HG02981 (cell line): ENCODE results near the gene MBD3L2B.
A peak's percentile ranks its signal among the peaks of the same experiment; 100 is the strongest.
"Not testable (repeated sequence)": the region's sequence is repeated elsewhere in the genome, so short reads cannot be mapped to it uniquely, and the experiment has no call there.

Experiments
- ATAC-seq: cut with Tn5 transposase; IDR thresholded peaks from one replicate; pipeline ENCODE4 v1.9.1; 2021; ENCODE audit warnings: mild to moderate bottlenecking, moderate library complexity; ENCODE audit not compliant: unreplicated experiment

Gene MBD3L2B

DNA sequence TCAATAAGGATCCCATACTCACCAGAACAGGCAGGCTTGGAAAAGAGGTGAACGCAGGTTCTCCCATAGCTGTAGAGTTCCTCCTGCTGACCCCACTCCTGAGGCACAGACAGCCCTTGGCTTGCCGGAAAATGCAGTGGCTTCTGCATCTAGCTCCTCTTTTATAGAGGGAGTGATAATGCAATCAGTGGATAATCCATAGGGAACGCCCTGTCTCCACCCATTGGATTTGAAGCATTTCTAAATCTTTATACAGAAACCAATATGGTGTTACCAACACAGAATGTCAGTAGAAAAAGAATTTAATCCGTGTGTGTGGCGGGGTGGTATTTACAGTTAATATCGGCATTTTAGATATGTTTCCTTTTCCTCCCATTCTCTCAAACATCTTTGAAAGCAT is at the start of gene MBD3L2B:
MBD3L2B (minus strand) TSS at position 101 of the 400 bp plus-strand sequence; CDS start at position 67, 34 bp downstream.
- ATAC-seq, result not testable (repeated sequence)

DNA sequence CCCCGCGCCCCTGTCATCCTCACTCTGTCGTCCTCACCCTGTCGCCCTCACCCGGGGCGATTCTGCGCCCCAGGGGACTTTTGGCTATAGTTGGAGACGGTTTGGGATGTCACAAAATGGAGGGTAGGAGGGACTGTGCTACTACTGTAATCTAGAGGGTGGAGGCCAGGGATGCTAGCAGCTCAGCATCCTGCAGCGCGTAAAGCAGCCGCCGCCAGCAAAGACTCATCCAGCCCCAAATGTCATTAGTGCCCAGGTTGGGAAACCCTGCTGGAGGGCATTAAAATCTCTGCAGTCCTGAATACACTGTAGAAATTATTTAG is 48.6 kb upstream of the MBD3L2B start:
- ATAC-seq, result no peak

DNA sequence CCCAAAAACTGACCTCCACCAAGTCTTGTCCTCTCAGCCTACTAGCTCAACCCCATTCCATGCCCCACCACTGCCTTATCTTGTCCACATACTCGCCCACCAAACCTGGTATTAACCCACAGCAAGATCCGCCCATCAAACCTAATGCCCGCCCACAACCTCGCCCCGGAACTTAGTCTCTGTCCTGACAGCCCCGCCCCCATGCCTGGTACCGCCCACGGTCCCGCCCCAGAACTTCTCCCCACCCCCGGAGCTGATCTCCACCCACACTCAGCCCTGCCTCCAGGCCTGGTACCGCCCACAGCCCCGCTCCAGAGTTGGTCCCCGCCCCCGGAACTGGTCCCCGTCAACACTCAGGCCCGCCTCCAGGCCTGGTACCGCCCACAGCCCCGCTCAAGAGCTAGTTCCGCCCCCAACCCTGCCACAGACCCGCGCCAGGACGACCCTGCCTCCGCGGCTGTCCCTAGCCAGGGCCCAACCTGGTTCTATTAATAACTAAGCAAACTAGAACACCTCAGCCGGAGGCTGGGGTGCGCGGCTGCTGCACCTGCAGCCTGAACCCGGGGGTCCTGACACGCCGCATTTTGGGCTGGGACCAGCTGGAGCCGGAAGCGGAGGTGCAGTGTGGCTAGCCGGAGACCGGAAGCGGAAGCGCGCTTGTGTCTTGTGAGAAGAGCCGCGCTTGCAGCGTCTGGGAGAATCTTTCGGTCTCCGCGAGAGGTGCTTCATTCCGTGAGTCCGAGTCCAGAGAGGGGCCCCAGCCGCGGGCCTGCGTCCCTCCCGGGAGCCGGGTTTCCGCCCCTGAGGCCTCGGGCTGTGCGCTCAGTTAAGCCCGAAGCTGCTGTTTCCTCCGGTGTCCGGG is 48.0 kb upstream of the MBD3L2B start, which contains the start of gene ZNF557:
ZNF557 (plus strand) TSS at position 662 of the 862 bp plus-strand sequence. CDS start 5,372 bp downstream, outside the sequence.
- peak; percentile 94 for ATAC-seq

DNA sequence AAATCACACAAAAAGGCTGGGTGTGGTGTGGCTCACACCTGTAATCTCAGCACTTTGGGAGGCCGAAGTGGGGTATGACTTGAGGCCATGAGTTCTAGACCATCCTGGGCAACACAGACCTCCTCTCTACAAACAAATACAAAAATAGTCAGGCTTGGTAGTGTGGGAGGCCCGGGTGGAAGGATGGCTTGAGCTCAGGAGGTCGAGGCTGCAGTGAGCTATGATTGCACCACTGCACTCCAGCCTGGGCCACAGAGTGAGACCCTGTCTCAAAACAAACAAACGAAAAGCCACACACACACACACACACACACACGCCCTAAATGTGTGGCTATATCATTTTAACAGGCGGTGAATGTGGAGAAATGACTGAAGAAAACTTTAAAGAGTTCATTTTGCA is 47.4 kb upstream of the MBD3L2B start:
- ATAC-seq, result no peak

DNA sequence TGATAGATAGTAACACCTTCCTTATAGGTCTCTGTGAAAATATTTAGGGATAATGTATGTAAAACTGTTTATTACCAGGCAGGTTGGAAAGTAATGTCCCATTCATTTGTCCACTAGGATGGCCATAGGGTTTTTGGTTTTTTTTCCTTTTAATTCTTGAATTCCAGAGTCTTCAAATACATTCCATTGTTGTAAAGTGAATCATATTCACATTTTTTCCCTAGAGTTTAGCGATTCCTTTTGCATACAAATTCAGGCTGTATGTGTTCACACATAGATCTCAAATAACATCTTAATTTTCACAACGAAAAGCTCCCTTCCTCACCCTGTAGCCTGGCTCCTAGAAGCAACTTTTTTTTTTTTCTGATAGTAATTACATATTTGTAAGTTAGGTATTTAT is 46.5 kb upstream of the MBD3L2B start:
- ATAC-seq, result no peak

DNA sequence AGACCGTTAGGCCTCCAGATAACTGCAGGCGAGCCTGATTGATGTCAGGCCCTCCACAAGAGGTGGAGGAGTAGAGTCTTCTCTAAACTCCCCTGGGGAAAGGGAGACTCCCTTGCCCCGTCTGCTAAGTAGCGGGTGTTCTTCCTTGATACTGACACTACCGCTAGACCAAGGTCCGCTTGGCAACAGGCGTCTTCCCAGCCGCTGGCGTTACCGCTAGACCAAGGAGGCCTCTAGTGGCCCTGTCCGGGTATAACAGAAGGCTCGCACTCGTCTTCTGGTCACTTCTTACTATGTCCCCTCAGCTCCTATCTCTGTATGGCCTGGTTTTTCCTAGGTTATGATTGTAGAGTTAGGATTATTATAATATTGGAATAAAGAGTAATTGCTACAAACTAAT is 45.9 kb upstream of the MBD3L2B start:
- ATAC-seq, result not testable (repeated sequence)

DNA sequence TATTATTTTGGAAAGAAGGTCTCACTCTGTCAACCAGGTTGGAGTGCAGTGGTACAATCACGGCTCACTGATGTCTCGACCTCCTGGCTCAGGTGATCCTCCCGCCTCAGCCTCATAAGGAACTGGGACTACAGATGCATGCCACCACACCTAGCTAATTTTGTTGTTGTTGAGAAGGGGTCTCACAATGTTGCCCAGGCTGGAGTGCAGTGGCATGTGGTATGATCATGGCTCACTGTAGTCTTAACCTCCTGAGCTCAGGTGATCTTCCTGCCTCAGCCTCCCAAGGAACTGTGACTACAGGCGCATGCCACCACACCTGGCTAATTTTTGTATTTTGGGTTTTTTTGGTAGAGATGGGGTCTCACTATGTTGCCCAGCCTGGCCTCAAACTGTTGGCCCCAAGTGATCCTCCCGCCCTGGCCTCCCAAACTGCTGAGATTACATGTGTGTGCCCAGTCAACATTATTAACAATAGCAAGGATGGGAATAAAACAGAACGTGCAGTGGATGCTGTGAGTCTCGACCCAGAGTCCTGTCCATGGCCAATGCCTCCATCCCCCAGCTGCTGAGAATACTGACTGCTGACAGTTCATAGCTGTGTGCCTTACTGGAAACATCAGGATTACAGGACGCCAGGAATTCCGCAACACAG is 42.7 kb upstream of the MBD3L2B start:
- no peak for ATAC-seq

DNA sequence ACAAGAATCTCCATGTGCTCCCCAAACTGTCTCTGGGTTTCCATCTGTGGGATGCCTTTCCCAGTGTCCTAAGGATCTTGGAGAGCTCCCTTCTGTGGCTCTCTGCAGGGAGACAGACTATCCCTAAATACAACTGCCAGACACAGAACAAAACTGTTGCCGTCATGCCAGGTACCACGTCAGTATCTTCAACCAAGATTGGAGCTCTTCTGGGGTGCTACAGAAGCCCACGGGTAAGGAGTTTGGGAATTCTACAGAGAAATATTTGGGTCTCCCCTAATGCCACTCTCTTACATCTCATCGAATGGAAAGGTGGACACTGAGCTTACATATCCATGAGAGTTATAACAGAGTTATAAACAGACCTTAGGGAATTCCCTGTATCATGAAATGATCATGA is 42.1 kb upstream of the MBD3L2B start:
- no peak for ATAC-seq

DNA sequence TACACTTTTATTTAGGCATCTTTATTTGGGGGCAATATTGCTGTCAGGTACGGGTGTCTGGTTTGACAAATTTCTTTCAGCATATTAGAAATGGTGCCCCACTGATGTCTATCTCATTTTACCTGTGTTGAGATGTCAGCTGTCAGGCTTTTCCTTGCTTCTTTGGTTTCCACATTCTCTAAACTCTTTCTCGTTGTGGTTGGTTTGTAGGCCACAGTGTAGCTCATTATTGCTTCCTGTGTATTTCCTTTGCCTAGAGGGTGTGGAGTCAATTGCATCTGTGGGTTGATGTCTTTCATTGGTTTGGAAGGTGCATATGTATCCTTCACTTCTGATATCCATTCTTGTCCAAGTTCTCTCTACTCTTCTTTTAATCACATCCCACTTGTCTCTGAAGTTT is 38.7 kb upstream of the MBD3L2B start:
- not testable (repeated sequence) for ATAC-seq

DNA sequence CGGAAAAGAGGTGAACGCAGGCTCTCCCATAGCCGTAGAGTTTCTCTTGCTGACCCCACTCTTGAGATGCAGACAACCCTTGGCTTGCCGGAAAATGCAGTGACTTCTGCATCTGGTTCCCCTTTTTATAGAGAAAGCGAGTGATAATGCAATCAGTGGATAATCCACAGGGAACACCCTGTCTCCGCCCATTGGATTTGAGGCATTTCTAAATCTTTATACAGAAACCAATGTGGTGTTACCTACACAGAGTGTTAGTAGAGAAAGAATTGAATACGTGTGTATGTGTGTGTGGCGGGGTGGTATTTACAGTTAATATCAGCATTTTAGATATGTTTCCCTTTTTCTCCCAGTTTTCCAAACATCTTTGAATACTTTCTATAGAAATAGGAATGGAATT is 37.3 kb upstream of the MBD3L2B start, which contains the start of gene MBD3L3:
MBD3L3 (minus strand) TSS at position 101 of the 400 bp plus-strand sequence; CDS start at position 30, 71 bp downstream.
- ATAC-seq, result not testable (repeated sequence)

DNA sequence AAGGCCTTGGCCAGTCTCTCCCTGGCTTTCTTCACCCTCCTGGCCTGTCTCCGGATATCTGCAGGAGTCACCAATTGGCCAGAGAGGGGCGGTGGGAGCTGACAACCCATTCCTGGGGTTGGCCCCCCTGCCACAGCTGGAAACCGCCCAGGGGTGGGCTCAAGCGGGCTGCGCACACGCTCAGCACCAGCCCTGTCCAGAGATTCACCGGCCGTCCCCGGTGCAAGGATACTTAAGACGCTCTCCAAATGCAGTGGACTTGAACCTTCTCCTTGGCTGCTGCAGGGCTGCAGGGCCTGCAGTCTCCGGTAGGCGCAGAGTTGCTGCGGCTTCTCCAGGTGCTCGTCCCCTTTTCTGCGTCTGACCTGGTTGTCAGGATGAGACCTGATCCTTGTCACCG is 35.1 kb upstream of the MBD3L2B start:
- ATAC-seq, result not testable (repeated sequence)

DNA sequence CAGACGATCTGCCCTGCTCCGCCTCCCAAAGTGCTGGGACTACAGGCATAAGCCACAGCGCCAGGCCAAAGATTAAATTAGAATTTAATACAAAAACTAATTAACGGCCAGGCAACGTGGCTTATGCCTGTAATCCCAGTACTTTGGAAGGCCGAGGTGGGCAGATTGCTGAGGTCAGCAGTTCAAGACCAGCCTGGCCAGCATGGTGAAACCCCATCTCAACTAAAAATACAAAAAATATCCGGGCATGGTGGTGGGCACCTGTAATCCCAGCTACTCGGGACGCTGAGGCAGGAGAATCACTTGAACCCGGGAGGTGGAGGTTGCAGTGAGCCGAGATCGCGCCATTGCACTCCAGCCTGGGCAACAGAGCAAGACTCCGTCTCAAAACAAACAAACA is 34.4 kb upstream of the MBD3L2B start:
- ATAC-seq, result not testable (repeated sequence)

DNA sequence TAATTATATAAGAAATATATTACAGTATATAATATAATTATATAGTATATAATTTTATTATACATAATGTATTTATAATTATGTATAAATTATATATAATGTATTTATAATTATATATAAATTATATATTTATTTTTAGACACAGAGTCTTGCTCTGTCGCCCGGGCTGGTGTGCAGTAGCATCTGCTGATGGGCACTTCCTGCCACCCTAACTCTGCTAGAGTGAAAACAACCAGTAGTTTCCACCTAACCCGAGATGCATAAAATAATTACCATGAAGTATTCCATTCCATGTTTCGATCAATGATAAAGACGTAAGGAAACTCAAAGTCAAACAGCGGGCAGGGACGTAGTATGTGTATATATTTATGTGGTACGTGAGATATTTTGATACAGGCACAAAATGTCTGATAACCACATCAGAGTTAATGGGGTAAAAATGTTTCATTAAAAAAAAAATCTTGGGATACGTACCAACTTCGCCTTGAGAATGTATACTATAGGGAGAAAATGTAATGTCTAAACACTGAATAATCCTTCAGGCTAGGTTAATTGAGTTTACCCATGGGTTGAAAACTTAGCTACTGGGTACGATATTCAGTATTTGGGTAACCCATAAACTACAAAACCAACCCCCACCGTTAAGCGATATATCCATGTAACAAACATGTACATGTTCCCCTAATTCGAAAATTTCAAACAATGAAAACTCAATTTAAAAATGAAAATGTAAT is 33.6 kb upstream of the MBD3L2B start:
- not testable (repeated sequence) for ATAC-seq

DNA sequence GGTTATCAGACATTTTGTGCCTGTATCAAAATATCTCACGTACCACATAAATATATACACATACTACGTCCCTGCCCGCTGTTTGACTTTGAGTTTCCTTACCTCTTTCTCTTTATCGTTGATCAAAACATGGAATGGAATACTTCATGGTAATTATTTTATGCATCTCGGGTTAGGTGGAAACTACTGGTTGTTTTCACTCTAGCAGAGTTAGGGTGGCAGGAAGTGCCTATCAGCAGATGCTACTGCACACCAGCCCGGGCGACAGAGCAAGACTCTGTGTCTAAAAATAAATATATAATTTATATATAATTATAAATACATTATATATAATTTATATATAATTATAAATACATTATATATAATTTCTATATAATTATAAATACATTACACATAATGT is 31.7 kb upstream of the MBD3L2B start:
- ATAC-seq, result not testable (repeated sequence)

DNA sequence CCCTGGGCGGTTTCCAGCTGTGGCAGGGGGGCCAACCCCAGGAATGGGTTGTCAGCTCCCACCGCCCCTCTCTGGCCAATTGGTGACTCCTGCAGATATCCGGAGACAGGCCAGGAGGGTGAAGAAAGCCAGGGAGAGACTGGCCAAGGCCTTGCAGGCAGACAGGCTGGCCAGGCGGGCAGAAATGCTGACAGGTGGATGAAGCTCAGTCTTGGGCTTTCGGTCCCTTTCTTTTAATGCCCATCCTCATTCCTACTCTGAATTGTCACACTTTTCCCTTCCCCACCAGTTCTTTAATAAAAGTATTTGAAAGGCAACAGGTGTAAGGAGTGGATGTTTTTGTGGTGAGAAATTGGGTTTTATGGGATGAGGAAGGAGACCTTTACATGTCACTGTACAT is 30.2 kb upstream of the MBD3L2B start:
- not testable (repeated sequence) for ATAC-seq

DNA sequence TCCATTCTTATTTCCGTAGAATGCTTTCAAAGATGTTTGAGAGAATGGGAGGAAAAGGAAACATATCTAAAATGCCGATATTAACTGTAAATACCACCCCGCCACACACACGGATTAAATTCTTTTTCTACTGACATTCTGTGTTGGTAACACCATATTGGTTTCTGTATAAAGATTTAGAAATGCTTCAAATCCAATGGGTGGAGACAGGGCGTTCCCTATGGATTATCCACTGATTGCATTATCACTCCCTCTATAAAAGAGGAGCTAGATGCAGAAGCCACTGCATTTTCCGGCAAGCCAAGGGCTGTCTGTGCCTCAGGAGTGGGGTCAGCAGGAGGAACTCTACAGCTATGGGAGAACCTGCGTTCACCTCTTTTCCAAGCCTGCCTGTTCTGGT is 27.8 kb upstream of the MBD3L2B start, which contains the start of gene MBD3L2:
MBD3L2 (plus strand) TSS at position 301 of the 400 bp plus-strand sequence; CDS start at position 354, 53 bp downstream.
- not testable (repeated sequence) for ATAC-seq

DNA sequence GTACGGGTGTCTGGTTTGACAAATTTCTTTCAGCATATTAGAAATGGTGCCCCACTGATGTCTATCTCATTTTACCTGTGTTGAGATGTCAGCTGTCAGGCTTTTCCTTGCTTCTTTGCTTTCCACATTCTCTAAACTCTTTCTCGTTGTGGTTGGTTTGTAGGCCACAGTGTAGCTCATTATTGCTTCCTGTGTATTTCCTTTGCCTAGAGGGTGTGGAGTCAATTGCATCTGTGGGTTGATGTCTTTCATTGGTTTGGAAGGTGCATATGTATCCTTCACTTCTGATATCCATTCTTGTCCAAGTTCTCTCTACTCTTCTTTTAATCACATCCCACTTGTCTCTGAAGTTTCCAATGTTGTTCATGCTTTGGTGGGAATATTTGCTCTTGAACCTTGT is 20.3 kb upstream of the MBD3L2B start:
- ATAC-seq, result not testable (repeated sequence)

DNA sequence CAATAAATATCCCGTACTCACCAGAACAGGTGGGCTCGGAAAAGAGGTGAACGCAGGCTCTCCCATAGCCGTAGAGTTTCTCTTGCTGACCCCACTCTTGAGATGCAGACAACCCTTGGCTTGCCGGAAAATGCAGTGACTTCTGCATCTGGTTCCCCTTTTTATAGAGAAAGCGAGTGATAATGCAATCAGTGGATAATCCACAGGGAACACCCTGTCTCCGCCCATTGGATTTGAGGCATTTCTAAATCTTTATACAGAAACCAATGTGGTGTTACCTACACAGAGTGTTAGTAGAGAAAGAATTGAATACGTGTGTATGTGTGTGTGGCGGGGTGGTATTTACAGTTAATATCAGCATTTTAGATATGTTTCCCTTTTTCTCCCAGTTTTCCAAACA is 18.8 kb upstream of the MBD3L2B start, which contains the start of gene MBD3L4:
MBD3L4 (minus strand) TSS at position 101 of the 400 bp plus-strand sequence; CDS start at position 66, 35 bp downstream.
- not testable (repeated sequence) for ATAC-seq

DNA sequence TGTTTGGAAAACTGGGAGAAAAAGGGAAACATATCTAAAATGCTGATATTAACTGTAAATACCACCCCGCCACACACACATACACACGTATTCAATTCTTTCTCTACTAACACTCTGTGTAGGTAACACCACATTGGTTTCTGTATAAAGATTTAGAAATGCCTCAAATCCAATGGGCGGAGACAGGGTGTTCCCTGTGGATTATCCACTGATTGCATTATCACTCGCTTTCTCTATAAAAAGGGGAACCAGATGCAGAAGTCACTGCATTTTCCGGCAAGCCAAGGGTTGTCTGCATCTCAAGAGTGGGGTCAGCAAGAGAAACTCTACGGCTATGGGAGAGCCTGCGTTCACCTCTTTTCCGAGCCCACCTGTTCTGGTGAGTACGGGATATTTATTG is 9.0 kb upstream of the MBD3L2B start, which contains the start of gene MBD3L5:
MBD3L5 (plus strand) TSS at position 301 of the 400 bp plus-strand sequence; CDS start at position 335, 34 bp downstream.
- ATAC-seq, result not testable (repeated sequence)

DNA sequence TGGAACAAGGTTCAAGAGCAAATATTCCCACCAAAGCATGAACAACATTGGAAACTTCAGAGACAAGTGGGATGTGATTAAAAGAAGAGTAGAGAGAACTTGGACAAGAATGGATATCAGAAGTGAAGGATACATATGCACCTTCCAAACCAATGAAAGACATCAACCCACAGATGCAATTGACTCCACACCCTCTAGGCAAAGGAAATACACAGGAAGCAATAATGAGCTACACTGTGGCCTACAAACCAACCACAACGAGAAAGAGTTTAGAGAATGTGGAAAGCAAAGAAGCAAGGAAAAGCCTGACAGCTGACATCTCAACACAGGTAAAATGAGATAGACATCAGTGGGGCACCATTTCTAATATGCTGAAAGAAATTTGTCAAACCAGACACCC is 7.6 kb upstream of the MBD3L2B start:
- ATAC-seq, result not testable (repeated sequence)

DNA sequence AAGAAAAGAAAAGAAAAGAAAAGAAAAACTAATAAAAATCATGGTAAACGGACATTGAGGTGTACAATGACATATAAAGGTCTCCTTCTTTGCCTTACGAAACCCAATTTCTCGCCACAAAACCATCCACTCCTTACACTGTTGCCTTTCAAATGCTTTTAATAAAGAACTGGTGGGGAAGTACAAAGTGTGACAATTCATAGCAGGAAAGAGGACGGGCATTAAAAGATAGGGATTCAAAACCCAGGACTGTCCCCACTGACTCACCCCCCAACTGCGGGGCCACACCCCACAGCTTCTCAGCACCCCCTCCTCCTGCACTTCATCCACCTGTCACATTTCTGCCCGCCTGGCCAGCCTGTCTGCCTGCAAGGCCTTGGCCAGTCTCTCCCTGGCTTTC is 2.4 kb downstream of the MBD3L2B start:
- no peak for ATAC-seq
